Brain pericyte (primary cell): ENCODE results near the gene SEBOX.

Experiments
- DNase-seq: peaks from one replicate; pipeline ENCODE4 v3.0.0-alpha.2; 2012; ENCODE audit warnings: low read depth, low spot score

The SEBOX gene, protein sequence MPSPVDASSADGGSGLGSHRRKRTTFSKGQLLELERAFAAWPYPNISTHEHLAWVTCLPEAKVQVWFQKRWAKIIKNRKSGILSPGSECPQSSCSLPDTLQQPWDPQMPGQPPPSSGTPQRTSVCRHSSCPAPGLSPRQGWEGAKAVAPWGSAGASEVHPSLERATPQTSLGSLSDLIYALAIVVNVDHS

DNA sequence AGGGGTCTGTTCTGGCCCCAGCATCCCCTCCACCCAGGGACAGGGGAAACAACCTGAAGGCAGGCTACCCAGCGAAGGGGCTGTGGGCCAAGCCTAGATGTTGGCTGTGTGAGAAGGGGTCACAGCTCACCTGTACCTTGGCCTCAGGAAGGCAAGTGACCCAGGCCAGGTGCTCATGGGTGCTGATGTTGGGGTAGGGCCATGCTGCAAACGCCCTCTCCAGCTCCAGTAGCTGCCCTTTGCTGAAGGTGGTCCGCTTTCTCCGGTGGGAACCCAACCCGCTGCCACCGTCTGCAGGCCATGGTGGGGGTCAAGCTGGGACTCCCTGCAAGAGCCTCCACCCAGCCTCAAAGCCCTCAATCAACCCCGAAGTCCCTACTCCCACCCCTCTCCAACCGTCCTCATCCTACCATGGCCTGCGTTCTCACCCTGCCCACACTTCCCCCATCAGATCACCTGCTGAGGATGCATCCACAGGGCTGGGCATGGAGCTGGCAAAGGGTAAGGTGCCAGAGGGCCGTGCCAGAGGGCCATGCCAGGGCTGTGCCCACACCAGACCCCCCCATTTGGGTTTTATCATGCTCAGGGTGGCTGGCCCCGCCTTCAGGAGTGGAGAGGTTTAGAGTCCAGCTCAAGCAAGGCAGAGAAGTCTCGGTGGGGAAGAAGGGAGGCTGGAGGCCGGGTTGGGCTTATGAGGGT lies at the start of gene SEBOX:
Gene SEBOX (minus strand): TSS at position 535 of the 699 bp plus-strand sequence. CDS start 48 bp downstream, at position 487.
- no peak for DNase-seq

DNA sequence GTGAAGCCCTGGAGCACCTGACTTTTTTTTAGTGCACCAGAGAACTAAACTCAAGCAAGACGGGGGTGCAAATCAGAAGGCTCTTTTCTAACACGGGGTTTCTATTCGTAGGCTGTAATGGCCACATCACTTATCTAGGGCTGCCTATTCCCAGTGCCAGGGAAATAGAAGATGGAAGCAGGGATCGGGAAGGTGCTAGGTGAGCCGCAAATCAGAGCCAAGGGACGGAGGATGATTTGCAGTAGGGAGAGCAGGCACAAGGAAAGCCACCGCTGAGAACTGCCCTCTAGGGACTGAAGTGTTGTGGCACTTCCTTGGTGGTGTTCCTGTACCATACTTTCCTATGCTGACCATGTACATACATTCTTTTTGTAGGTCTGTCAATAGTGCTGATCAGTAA lies 48.8 kb upstream of the SEBOX start:
- no peak for DNase-seq

DNA sequence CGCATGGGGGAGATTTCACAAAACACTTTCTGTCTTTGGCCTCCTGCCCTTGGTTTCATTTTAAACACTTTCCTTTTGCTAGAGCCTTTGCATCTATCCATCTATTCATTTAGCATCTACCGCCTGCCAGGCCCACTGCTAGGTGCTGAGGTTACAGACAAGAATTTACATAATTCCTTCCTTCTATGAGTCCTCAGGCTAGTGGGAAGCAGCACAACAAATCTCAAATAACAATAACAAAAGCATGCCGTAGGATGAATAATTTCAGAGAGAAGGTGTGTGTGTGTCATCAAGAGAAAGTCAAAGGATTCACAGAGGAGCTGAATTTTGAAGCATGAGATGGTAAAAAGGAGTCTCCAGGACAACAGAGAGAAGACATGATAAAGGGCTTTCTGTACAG lies 47.1 kb upstream of the SEBOX start:
- no peak for DNase-seq

DNA sequence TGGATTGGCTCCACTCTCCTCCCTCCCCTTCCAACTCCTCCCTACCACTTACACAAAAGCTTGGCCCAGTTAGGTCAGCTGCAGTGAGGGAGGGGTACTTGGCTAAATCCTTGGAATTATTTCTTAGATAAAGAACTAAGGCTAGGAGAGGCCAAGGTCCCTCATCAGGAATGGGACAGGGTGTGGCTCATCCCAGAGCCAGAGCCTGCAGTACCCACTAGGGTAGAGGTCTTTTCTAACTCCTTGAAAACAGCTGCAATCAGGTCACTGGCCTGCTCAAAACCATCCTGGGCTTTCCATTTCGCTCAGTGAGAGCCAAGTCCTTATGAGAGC lies 42.9 kb upstream of the SEBOX start:
- no peak for DNase-seq

DNA sequence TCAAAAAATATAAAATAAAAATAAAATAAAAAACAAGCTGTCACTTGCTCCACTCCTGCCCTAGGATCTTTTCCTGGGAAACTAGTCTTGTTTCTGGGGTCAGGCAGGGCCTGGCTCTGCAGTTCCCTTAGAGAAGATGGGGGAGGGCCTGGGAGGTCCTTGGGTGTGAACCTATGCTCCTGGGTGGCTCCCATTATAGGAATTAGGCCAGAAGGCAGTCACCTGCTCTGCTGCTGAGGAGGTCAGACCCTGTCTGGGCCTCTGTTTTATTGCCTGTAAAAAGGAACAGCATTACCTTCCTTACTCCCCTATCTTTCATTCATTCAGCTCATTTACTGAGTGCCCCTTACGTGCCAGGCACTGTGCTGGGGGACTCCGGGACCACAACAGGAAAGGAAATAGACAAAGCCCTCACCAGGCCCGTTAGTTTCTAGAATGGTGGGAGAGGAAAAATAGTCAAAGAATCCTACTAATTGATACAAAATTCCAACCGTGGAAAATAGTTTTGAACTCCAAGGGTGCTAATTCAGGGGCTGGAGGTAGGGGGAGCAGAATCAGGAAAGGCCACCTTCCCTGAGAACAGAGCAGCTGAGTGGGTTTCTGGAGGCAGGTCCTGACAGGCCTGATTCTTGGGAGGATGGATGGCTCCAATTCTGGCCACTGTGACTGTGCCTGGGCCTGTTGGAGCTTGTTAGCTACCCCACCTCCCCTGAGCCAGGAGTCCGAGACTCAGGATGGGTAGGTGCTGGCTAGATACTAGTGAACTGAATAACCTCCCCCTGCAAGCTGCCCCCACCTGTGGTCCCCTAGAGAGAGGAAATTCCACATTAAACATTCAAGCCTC lies 42.4 kb upstream of the SEBOX start:
- DNase-seq, result no peak

DNA sequence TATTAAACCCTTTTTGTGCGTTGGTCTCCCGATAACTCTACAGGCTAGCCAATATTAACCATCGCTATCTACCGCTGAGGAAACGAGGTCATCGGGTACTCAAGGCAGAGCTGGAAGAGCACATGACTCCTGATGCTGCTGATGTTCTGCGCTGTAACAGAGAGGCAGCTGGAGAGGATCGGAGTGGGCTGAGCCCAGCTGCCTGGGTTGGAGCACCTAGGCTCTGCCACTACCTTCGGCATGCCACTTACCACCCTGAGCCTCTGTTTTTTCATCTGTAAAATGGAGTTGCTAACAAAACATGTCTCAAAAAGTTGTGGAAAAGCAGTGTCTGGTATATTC lies 41.4 kb upstream of the SEBOX start:
- DNase-seq, result no peak

DNA sequence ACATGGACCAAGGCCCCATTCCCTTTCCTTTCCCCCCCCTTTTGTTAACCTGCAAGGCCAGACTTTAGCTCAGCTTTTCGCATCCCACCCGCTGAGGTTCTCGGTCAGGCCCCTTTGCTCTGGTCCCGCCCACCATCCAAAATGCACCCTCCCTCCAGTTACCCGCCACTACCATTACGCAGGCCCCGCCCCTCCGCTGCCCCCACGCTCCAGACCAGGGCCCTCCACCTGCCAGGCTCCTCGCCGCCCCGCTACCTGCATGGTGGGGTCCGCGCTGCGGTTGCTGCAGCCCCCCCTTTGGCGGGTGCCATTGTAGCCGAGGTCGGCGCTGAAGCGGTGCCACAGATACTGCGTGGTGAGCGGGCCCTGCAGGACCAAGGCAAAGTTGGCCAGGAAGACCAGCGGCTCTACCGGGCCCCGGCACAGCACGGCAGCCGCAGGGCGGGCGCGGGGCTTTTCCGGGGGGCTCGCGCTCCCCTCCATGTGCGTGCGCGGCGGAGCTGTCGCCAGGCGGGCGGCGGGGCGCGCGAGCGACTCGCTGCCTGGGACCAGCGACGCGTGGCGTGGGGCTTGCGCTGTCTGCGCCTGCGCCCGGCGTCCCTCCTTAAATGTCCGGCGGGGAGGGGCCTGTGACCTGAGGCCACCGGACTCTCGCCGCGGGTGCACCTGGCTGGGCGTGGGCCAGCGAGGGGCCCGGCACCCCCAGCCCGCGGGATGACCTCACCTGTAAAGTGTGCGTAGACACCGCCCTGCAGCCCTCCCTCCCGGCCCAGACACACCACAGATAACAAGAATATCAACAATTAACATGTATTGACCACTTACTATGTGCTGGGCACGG lies 40.9 kb upstream of the SEBOX start, which contains the start of gene SLC46A1:
Gene SLC46A1 (minus strand): TSS at position 581 of the 841 bp plus-strand sequence. CDS start 98 bp downstream, at position 483.
- no peak for DNase-seq

DNA sequence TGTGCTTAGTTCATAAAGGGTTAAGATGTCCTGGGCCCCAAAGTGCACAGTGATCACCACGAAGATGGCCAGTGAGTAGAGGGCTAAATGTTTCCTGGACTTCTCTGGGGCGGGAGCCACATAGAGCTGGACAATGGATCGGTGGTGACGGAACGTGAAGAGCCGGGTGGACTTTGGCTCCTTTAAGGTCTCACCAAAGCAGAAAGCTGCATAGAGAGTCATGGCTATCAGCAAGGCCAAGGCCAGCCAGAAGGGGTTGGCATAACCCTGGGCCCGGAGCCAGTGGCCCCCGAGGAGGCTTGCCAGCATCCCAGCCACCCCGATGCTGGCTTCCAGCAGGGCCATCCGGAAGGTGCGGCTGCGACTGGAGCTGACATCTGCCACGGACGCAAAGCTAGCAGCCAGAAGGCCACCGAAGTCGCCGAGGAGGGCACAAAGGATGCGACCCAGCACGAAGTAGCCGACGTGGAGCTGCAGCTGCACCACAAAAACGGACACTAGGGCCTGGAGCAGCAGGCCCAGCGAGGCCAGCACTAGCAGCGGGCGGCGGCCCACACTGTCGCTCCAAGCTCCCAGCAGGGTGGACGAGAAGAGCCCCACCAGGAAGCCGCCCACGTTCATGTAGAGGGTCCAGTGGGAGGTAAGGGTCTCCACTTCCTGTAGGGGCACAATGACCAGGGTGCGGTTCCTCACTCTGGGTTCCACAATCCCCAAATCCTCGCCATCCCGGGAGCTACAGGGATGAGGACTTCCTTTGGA lies 40.0 kb upstream of the SEBOX start:
- no peak for DNase-seq

DNA sequence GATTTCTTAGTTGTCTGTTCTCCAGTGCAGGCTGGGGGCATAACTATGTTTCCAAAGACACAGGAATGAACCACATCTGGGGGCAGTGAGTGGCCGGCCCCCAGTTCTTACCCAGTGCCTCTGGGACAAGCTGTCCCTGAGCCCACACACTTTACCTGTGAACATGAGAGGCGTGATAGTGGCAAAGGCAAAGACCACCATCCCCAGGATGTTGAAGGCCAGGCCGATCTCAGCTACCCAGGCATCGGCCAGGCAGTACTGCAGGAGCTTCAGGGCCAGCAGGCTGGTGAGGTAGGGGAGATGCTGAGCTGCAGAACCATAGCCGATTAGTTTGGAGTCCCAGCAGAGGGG lies 39.4 kb upstream of the SEBOX start:
- DNase-seq, result no peak

DNA sequence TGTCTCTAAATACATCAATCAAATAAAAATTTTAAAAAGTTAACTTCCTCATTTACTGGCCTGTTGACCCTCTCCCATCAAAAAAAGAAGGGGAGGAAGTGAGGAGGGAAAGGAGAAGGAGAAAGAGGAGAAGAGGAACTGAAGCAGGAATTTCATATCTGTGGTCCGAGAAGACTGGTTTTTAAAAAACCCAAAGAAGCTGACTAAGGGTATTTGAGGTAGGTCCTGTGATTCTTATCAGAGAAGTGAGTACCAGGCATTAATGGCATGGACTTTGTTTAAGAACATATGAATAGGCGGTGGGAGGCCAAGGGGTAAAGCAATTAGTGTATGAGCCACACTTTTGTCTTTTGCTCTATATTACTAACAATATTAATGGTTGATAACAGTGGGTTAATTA lies 39.0 kb upstream of the SEBOX start:
- no peak for DNase-seq

DNA sequence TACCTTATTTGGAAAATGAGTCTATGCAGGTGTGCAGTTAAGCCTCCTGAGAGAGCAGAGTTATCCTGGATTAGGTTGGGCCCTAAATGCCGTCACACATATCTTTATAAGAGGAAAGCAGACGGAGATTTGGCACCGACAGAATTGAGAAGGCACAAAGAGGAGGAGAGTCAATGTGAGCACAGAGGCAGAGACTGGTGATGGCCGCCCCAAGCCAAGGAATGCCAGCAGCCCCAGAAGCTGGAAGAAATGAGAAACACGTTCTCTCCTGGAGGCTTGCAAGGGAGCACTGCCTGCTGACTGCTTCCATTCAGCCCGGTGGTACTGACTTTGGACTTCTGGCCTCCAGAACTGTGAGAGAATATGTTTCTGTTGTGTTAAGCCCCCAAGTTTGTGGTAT lies 37.8 kb upstream of the SEBOX start:
- DNase-seq, result no peak

DNA sequence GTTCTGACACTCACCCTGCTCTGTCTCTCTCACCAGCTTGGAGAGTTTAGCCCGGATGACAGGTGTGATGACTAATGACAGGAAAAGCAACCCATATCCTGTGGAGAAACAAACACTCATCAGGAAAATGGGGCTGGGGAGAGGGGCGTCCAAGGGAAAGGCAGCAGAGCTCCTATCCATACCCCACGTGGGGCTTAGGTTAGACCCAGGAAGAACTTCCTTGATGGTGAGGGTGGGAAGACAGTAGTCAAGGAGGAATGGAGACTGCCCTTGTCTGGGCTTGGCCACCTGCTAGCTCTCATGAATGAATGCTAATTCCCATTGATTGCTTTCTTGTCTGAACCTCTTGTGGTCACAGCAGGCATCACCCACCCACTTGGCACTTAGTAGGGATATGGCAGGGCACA lies 37.2 kb upstream of the SEBOX start:
- DNase-seq, result no peak

DNA sequence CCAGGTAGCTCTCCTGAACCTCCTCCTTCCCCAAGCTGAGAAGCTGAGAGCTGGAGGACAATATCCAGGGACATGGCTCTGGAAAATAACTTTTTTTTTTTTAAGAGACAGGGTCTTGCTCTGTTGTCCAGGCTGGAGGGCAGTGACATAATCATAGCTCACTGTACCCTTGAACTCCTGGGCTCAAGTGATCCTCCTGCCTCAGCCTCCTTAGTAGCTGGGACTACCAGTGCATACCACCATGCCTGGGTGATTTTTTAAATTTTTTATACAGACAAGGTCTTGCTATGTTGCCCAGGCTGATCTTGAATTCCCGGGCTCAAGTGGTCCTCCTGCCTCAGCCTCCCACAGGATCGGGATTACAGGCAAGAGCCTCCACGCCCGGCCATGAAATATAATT lies 34.8 kb upstream of the SEBOX start:
- no peak for DNase-seq

DNA sequence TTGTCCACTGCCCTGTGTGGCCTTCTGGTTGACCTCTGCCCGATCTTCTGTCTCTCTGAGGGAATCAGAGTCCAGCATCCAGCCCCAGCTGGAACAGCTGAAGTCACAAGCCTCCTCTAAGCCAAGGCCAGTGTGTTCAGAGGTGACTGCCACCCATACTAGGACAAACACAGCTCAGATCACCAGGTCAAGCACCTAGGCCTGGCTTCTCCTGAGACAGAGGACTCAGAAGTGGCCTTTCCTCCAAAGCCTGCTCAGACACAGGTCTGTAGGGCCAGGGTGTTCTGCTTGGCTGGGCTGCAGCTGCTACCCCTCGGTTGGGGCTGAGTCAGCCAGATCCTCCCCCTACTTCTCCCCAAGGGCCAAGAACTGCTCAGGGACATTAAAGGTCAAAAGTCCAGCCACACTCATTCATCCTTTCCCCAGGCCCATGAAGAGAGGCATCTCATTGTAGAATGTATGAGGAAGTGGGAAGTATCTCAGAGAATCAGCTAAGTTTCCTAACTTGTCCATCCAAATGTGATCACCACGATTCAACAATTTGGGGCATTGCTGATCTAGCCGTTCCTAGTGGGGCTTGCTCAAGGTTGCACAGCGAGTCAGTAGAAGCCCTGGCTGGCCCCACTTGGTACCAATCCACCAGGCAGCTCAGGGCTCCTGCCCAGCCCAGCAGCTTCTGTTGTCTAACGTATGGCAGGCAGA lies 33.4 kb upstream of the SEBOX start:
- no peak for DNase-seq

DNA sequence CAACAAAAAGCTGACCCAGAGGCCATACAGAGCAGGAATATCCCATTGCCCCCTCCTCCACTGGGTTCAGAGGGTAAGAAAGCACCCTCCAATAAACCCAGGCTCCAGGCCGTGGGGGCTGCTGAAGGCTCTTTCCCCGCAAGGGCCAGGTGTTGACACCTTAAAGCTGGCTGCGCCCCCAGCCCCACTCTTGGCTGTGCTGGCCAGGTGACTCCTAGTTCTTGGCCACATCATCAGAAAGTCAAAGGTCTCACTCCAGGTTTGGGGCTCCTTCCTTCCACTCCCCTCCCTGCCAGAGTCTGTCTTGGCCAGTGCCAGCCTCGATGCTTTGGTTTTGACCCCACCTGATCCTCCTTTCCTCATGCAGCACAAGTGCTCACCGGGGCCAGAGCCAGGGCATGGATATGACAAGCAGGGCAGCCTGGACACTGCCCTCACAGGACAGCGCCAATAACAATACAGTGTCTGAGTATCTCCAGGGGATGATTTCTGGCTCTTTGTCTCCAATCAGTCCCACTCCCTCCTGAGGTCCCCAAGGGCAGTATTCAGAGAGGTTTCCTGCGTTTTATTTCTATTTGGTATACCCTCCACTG lies 32.8 kb upstream of the SEBOX start:
- DNase-seq, result no peak

DNA sequence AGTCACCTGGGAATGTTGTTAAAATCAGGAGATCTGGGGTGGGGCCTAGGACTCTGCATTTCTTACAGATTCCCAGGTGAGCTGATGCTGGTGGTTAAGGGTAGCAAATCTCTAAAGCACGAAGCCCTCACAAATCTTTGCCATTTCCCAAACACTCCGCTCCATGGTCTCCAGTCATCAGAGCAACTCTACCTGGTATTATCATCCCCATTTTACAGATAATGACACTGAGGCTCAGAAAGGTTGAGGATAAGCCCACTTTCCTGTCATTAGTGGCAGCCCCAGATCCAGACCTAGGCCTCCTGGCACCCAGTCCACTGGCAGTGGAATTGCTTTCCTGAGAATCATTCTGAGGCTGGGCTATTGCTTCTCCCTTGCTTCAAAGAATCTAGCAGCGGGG lies 32.3 kb upstream of the SEBOX start:
- DNase-seq, result no peak

DNA sequence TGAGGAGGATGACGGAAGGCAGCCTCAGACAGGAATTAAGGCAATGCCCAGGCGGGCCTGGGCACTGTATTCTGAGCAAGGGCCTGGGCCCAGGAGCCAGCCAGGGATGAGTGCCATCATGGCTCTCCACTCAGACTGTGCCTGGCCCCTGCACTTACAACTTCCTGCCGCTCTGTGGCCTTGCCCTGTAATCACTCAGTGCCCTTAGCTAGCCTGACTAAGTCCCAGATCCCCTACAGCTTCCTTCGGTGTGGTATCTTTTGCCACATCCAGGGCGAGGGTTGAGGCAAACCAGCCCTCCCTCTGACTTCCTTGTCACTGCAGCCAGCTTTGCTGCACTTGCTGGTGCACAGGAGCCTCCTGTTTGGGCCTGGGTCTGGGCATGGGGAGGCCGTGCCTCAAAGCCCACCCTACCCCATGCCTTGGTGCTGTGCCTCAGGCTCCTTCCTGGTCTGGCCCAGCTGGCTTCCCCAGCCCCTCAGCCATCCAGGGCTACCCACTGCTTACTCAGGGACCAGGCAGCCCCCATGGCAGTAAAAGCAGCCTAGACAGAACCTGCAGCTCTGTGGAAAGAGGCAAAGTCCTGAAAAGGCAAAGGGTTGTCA lies 31.7 kb upstream of the SEBOX start:
- DNase-seq, result no peak

DNA sequence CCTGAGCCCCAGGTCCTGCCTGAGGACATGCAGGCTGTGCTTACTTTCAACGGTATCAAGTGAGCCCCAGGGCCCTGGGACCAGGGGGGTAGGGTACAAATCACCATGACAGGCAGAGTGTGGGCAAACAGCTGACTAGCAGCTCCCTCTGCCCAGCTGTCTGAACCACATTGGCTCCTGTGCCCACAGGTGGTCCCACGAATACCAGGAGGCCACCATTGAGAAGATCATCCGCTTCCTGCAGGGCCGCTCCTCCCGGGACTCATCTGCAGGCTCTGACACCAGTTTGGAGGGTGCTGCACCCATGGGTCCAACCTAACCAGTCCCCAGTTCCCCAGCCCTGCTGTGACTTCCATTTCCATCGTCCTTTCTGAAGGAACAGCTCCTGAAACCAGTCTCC lies 31.0 kb upstream of the SEBOX start:
- no peak for DNase-seq

DNA sequence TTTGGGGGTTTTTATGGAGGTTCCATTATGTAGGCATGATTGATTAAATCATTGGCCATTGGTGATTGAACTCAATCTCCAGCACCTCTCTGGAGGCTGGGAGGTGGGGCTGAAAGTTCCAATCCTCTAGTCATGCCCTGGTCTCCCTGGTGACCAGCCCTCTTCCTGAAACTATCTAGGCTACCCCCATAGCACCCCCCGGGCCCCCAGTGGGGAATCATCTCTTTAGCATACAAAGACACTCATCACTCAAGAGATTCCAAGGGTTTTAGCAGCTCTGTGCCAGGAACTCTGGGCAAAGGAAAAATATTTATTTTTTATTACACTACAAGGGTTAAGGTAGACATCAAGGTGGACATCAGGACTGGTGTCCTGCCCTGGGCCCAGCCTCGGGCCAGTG lies 30.4 kb upstream of the SEBOX start:
- no peak for DNase-seq
